GM06990 (cell line): ENCODE data around the gene ZNF334.

Experiments
- DNase-seq: peaks from one replicate; pipeline ENCODE4 v3.0.0-alpha.2; 2011; ENCODE audit not compliant: insufficient read length; ENCODE audit errors: extremely low read depth
- H3K27me3 ChIP-seq: replicated peaks from 2 replicates; pipeline ENCODE4 v1.6.0; 2011; ENCODE audit warnings: low read length; ENCODE audit not compliant: control insufficient read depth, insufficient read depth
- H3K36me3 ChIP-seq: 2 replicates; pipeline ENCODE4 v1.5.1; 2011; ENCODE audit warnings: low read length; ENCODE audit not compliant: control insufficient read depth, insufficient read depth
- H3K4me3 ChIP-seq: replicated peaks from 2 replicates; pipeline ENCODE4 v1.5.1; 2011; ENCODE audit warnings: low read depth, mild to moderate bottlenecking, control low read depth, low read length
- TF ChIP-seq, protein P1 (sequence below): IDR thresholded peaks from 2 replicates; pipeline ENCODE4 v1.5.1; 2011; ENCODE audit warnings: low read length, control low read depth, mild to moderate bottlenecking, inconsistent platforms; ENCODE audit not compliant: insufficient read depth, poor library complexity, severe bottlenecking

ZNF334 gene

GRCh38 chr20:46512943-46513844, at the start of gene ZNF334:
ZNF334 (minus strand) TSS chr20:46513559; CDS start chr20:46512102, 1,457 bp downstream.
- TF ChIP-seq, protein P1, sequence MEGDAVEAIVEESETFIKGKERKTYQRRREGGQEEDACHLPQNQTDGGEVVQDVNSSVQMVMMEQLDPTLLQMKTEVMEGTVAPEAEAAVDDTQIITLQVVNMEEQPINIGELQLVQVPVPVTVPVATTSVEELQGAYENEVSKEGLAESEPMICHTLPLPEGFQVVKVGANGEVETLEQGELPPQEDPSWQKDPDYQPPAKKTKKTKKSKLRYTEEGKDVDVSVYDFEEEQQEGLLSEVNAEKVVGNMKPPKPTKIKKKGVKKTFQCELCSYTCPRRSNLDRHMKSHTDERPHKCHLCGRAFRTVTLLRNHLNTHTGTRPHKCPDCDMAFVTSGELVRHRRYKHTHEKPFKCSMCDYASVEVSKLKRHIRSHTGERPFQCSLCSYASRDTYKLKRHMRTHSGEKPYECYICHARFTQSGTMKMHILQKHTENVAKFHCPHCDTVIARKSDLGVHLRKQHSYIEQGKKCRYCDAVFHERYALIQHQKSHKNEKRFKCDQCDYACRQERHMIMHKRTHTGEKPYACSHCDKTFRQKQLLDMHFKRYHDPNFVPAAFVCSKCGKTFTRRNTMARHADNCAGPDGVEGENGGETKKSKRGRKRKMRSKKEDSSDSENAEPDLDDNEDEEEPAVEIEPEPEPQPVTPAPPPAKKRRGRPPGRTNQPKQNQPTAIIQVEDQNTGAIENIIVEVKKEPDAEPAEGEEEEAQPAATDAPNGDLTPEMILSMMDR, result no peak
- DNase-seq, result peak; percentile 17
- H3K27me3 ChIP-seq, result no peaks in the 10 kb centered on the region
- H3K4me3 ChIP-seq, result peak within 1 kb of the TSS; percentile 69
- H3K36me3 ChIP-seq, result no peaks in the 10 kb centered on the region

- H3K27me3 ChIP-seq, result no peaks in the 10 kb centered on the region; the same call in 1 of the 2 replicates
- TF ChIP-seq, protein P1, result peak; percentile 80
- peak overlapping the region; percentile 60 for H3K4me3 ChIP-seq
- no peaks in the 10 kb centered on the region for H3K36me3 ChIP-seq
- DNase-seq, result no peak
These were observed 49.2 kb upstream of the ZNF334 start for GRCh38 chr20:46562373-46563169.

- H3K4me3 ChIP-seq, result peak overlapping the region; percentile 60
- H3K36me3 ChIP-seq, result no peaks in the 10 kb centered on the region
- TF ChIP-seq, protein P1, result no peak
- no peak for DNase-seq
- no peaks in the 10 kb centered on the region; the same call in 1 of the 2 replicates for H3K27me3 ChIP-seq
These were observed 48.6 kb upstream of the ZNF334 start for GRCh38 chr20:46562009-46562372.

DNA sequence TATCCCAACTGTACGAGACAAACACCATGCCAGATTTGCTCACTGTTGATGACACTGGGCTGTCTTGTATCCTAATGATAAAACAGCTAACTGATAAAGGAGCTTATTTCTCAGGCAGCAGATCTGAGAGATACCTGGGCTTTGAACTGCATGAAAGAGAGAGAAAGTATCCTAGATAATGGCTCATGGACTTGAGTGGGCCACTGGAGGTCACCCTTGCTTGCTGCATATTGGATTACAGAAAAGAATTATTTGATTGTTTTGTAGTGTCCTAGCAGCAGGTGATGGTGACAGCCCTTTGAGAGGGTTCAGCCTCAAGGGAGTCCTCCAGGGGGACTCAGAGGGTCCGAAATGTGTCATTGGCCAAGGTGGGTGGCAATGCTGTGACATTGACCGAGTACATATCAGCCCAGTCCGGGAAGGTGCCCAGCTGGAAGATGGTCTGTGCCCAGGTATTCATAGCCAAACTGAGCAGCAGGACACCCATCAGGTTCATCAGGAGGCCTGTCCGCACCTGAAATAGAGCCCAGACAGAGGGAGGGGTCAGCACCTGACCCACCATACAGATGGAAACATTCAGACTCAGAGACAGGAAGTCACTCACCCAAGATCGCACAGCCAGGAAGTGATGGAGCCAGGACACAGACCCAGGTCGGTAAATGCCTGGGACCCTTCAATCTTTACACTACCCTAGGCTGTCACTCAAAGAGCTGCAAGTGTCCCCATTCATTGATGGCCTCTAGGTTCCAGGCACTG, 46.5 kb upstream of the ZNF334 start:
- no peaks in the 10 kb centered on the region for H3K36me3 ChIP-seq
- no peak overlapping the region for H3K4me3 ChIP-seq
- no peaks in the 10 kb centered on the region for H3K27me3 ChIP-seq
- TF ChIP-seq, protein P1, result no peak
- no peak for DNase-seq

DNA sequence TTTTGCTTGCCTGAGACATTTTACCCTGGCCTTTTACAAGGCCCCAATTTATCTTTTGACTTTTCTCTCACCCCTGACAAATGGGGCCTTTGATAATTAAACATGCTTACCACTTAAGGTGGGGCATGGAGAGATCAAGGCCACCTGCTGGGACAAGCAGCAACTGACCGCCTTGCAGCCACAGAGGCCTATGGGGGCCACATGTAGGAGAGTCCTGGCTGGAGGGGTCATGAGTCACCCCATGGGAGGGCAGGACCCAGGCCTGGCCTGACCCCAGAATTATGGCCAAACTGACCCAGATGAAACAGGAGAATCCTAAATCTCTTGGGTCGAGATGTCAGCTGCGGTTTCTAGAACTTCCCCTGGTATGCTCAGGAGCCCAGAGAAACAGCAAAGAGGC, 45.6 kb upstream of the ZNF334 start:
- H3K4me3 ChIP-seq, result no peak overlapping the region
- DNase-seq, result no peak
- no peaks in the 10 kb centered on the region for H3K36me3 ChIP-seq
- H3K27me3 ChIP-seq, result no peaks in the 10 kb centered on the region
- TF ChIP-seq, protein P1, result no peak
